ENCODE data around the gene ARHGAP9.

The ARHGAP9 gene

DNA sequence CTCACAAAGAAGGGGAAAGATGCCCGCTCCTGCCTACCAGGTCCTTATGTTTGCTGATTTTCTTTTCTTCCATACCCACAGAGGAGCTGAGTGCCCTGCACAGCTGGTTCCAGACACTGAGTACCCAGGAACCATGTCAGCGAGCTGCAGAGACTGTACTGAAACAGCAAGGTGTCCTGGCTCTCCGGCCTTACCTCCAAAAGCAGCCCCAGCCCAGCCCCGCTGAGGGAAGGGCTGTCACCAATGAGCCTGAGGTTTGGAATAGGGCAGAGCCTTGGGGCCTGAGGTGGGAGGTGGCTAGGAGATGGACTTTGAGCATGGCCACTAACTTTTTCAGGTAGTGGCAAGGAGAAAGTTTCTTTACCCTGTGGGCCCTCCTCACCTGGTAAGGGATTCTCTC lies 10.5 kb upstream of the ARHGAP9 start:
- no peaks in the 10 kb centered on the region for H3K27me3 Mint-ChIP-seq
- peaks cover 62% of the 10 kb centered on the region for H3K36me3 Mint-ChIP-seq (ENCODE audit: low read depth)
- H3K27ac Mint-ChIP-seq: peak overlapping the region; percentile 94
- H3K9me3 Mint-ChIP-seq: no peaks in the 10 kb centered on the region
- H3K4me1 Mint-ChIP-seq (ENCODE audit: low read depth): peaks cover 32% of the 10 kb centered on the region
- no peak for DNase-seq
- peak overlapping the region; percentile 89 for H3K4me3 Mint-ChIP-seq

DNA sequence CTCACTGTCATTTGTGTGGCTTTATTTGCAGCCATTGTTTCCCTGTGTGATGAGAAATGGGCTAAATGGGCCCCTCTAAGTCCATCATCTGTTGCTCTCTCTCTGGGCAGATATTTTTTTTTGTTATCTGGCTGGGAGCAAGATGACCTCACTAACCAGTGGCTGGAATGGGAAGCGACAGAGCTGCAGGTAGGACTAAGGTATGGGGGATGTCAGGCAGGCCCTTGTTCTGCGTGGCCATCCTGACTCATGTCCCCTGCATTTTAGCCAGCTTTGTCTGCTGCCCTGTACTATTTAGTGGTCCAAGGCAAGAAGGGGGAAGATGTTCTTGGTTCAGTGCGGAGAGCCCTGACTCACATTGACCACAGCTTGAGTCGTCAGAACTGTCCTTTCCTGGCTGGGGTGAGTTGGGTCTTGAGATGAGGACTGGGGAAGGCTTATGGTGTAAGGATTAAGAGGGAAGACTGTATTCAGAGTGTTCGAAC lies 9.5 kb upstream of the ARHGAP9 start:
- Mint-ChIP-seq H3K27me3 (no peaks in the 10 kb centered on the region), H3K4me3 (peak overlapping the region; percentile 89), H3K36me3 (ENCODE audit: low read depth) (peaks cover 57% of the 10 kb centered on the region), H3K27ac (peak overlapping the region; percentile 94), H3K9me3 (no peaks in the 10 kb centered on the region), H3K4me1 (ENCODE audit: low read depth) (peaks cover 32% of the 10 kb centered on the region)
- DNase-seq: no peak

DNA sequence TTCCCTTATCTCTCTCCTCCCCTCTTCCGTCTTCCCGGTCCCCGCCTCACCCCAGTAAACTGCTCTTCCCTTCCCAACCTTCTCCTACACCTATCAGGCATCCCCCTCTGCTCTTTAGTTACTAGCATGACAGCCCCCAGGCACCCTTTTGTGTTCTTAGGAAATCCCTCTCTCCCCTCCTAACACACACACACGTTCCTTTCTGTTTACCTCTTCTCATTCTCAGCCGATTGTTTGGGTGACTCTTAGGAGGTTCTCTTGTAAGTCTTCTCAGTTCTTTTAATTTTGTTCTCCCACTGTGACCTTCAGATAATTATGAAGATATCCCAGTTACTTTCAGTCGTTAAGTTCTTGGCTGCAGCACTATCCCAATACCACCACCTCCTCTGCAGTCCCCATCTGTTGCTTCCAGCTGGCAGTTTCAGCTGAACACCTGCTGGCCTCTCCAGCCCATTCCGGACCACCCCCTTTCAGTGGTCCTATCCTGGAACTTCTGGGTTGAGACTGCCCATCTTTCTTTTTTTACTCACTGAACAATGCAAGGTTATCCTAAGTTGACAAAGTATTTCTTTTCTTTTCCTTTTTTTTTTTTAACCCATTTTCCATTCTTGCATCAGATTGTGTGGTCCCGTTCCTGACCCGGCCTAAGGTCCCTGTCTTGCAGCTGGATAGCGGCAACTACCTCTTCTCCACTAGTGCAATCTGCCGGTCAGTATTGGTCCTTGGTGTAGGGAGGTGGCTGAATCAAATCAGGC lies 8.9 kb upstream of the ARHGAP9 start:
- H3K36me3 Mint-ChIP-seq (ENCODE audit: low read depth): peaks cover 54% of the 10 kb centered on the region
- no peak for DNase-seq
- no peaks in the 10 kb centered on the region for H3K9me3 Mint-ChIP-seq
- peak overlapping the region; percentile 89 for H3K4me3 Mint-ChIP-seq
- H3K4me1 Mint-ChIP-seq (ENCODE audit: low read depth): peaks cover 32% of the 10 kb centered on the region
- H3K27me3 Mint-ChIP-seq: no peaks in the 10 kb centered on the region
- H3K27ac Mint-ChIP-seq: peak overlapping the region; percentile 94

DNA sequence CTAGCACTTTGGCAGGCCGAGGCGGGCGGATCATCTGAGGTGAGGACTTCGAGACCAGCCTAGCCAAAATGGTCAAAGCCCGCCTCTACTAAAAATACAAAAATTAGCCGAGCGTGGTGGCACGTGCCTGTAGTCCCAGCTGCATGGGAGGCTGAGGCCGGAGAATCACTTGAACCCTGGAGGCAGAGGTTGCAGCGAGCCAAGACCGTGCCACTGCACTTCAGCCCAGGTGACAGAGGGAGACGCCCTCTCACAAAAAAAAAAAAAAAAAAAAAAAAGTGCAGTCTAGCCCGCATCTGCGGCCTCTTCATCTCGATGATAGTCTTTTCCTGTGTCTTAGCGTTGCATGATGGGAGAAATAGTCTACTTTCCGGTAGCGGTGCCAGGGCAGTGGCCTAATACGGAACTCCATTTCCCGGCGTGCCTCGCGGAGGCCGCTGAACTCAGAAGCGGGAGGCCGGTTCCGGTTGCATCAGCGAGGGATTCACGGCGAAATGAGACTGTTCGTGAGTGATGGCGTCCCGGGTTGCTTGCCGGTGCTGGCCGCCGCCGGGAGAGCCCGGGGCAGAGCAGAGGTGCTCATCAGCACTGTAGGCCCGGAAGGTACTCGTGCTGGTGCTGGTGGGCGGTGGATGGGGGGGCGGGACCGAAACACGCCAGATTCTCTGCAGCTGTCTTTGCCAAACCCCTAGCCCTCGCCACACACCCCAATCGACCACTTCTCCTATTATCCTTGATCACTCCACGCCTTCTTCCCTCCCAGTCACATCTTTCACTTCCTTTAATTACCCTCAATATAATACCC lies 8.1 kb upstream of the ARHGAP9 start, which contains the start of gene MARS1:
Gene MARS1 (plus strand): TSS at position 472 of the 805 bp plus-strand sequence. CDS start 23 bp downstream, at position 495.
- no peaks in the 10 kb centered on the region for H3K27me3 Mint-ChIP-seq
- H3K36me3 Mint-ChIP-seq (ENCODE audit: low read depth): peaks cover 51% of the 10 kb centered on the region
- peak; percentile 92 for DNase-seq
- H3K27ac Mint-ChIP-seq: peak within 1 kb of the TSS; percentile 94
- H3K9me3 Mint-ChIP-seq: no peaks in the 10 kb centered on the region
- H3K4me1 Mint-ChIP-seq (ENCODE audit: low read depth): peaks cover 36% of the 10 kb centered on the region
- peak within 1 kb of the TSS; percentile 89 for H3K4me3 Mint-ChIP-seq

DNA sequence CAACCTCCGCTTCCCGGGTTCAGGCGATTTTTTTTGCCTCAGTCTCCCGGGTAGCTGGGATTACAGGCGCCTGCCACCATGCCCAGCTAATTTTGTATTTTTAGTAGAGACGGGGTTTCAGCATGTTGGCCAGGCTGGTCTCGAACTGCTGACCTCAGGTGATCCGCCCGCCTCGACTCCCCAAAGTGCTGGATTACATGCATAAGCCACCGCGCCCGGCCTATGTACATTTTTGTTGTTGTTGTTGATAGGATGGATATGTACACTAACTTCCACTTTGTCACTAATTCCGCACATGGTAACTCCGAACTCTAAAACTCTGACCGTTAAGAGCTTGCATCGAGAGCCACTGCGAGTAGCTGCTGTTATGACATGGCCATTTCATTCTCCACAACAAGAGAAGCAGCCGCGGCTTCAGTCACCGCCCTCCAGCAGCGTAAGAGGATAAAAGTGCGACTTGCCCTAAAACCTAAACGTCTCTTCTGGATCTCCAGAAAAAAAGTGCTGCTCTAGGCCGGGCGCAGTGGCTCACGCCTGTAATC lies 7.5 kb upstream of the ARHGAP9 start:
- H3K36me3 Mint-ChIP-seq (ENCODE audit: low read depth): peaks cover 44% of the 10 kb centered on the region
- H3K4me3 Mint-ChIP-seq: peak overlapping the region; percentile 89
- DNase-seq: no peak
- H3K4me1 Mint-ChIP-seq (ENCODE audit: low read depth): peaks cover 34% of the 10 kb centered on the region
- no peaks in the 10 kb centered on the region for H3K27me3 Mint-ChIP-seq
- H3K27ac Mint-ChIP-seq: peak overlapping the region; percentile 94
- no peaks in the 10 kb centered on the region for H3K9me3 Mint-ChIP-seq

DNA sequence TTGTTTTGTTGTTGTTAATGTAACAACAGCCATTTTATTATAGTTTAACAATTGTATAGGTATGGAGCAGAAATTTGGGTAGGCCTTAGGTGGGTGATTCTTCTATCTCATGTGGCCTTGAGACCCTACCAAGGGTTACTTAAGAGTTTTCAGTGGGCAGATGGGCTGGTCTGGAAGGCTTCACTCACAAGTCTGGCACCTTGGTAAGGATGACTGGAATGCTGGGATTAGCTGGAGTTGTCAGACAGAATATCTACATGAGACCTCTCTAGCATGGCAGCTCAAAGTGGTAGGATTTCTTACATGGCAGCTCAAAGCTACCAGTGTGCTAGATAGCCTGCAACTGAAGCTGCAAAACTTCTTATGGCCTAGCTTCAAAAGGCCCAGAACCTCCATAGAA lies 6.0 kb upstream of the ARHGAP9 start:
- DNase-seq: no peak
- H3K4me3 Mint-ChIP-seq: no peak overlapping the region
- H3K36me3 Mint-ChIP-seq (ENCODE audit: low read depth): peaks cover 33% of the 10 kb centered on the region
- no peak overlapping the region for H3K27ac Mint-ChIP-seq
- H3K4me1 Mint-ChIP-seq (ENCODE audit: low read depth): peaks cover 39% of the 10 kb centered on the region
- H3K9me3 Mint-ChIP-seq: no peaks in the 10 kb centered on the region
- H3K27me3 Mint-ChIP-seq: no peaks in the 10 kb centered on the region

DNA sequence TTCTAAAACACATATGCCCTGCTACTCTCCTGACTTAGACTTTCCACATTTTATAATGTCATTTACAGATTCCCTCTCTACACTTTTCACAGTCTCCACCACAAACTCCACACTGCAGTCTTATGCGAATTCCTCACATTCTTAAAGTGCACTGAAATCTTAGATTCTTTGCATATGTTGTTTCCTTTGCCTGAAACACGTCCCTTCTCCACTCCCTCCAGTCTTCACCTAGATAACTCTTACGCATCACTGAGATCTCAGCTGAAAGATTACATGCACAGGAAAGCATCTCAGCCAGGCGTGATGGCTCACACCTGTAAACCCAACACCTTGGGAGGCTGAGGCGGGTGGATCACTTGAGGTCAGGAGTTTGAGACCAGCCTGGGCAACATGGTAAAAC lies 3.8 kb upstream of the ARHGAP9 start:
- no peak overlapping the region for H3K4me3 Mint-ChIP-seq
- peaks cover 47% of the 10 kb centered on the region for H3K4me1 Mint-ChIP-seq (ENCODE audit: low read depth)
- no peak overlapping the region for H3K27ac Mint-ChIP-seq
- H3K27me3 Mint-ChIP-seq: no peaks in the 10 kb centered on the region
- peaks cover 24% of the 10 kb centered on the region for H3K36me3 Mint-ChIP-seq (ENCODE audit: low read depth)
- DNase-seq: no peak
- H3K9me3 Mint-ChIP-seq: no peaks in the 10 kb centered on the region

DNA sequence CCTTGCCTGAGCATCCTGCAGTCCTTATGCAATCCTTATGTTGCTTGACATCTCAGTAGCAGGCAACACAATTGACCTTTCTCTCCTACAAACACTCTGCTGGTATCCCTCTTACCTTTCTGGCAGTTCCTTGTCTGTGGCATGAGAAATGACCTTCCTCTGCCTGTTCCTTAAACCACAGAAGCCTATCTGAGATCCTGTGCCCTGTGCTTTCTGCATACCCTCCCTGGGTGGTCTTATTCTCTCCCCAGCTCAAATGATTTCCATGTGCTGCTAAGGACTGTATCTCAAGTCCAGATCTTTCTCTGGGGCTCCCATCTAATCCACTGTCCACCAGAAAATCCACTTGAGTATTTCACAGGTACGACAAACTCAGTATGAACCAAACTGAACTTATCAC lies 2.0 kb upstream of the ARHGAP9 start:
- Mint-ChIP-seq H3K36me3 (ENCODE audit: low read depth) (peaks cover 32% of the 10 kb centered on the region), H3K4me3 (no peak overlapping the region), H3K4me1 (ENCODE audit: low read depth) (peaks cover 52% of the 10 kb centered on the region), H3K27ac (peak overlapping the region; percentile 99), H3K27me3 (no peaks in the 10 kb centered on the region), H3K9me3 (no peaks in the 10 kb centered on the region)
- no peak for DNase-seq

DNA sequence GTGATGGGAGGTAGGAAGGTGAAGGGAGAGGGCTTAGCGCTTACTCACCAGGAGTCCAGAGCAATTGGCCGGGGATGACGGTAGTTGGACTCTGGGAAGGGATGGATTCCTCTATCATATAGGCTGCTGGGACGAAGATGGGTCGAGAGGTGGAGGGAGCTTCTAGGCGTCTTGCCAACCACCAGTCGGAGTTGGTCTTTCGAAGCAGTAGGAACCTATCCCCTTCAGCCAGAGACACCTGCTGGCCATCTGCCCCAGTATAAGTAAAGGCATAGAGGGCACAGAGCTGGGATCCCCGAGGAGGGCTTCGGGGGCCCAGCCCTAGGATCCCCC lies 657 bp downstream of the ARHGAP9 start:
- Mint-ChIP-seq H3K4me1 (ENCODE audit: low read depth) (peaks cover 73% of the 10 kb centered on the region), H3K27ac (peak overlapping the region; percentile 99), H3K27me3 (no peaks in the 10 kb centered on the region), H3K4me3 (peak overlapping the region; percentile 91), H3K9me3 (no peaks in the 10 kb centered on the region), H3K36me3 (ENCODE audit: low read depth) (peaks cover 56% of the 10 kb centered on the region)
- no peak for DNase-seq

DNA sequence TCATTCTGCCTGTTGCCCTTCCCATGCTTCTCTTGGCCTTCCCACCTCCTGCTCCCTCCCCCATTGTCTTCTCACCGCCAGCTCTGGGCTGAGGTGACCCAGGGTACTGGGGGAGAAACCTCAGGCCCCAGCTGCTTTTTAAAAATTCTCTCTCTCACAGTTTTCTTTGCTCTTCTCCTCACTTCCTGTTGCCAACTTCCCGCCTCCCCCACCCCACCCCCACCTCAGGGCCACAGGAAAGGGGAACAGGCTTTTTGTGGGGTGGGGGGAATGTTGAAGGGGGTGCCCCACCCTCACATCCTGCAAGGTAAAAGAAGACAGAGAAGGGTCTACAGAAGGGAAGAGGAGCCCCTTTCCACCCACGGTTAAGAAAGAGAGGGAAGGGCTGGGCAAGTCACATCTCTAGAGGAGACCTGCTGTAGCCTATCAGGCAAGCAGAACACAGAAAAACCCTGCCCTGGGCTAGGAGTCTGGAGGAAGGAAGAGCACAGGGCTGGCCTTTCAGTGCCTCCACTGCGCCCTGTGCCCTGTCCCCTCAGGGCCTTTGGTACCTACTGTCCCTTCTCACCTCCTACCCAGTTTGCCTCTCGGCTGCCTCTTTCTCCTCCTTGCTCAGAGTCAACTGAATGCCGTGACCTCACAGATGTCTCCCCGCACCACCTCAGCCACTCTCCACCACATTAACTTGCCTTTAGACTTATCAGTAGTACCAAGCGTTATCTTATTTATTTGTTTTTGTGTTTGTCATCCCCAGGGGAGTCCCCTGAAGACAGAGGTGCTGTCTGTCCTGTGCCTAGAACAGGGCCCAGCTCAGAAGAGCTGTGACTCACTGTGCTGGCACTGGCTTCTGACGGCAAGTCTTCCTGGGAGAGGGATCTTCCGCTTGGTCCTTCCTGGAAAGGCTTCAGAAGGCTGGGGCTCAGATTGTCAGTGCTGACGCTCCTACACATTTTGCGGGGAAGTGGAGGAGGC lies 1.7 kb downstream of the ARHGAP9 start:
- H3K4me1 Mint-ChIP-seq (ENCODE audit: low read depth): peaks cover 74% of the 10 kb centered on the region
- peak overlapping the region; percentile 99 for H3K27ac Mint-ChIP-seq
- DNase-seq: peak; percentile 72
- H3K27me3 Mint-ChIP-seq: no peaks in the 10 kb centered on the region
- no peaks in the 10 kb centered on the region for H3K9me3 Mint-ChIP-seq
- H3K4me3 Mint-ChIP-seq: peak overlapping the region; percentile 91
- peaks cover 63% of the 10 kb centered on the region for H3K36me3 Mint-ChIP-seq (ENCODE audit: low read depth)

DNA sequence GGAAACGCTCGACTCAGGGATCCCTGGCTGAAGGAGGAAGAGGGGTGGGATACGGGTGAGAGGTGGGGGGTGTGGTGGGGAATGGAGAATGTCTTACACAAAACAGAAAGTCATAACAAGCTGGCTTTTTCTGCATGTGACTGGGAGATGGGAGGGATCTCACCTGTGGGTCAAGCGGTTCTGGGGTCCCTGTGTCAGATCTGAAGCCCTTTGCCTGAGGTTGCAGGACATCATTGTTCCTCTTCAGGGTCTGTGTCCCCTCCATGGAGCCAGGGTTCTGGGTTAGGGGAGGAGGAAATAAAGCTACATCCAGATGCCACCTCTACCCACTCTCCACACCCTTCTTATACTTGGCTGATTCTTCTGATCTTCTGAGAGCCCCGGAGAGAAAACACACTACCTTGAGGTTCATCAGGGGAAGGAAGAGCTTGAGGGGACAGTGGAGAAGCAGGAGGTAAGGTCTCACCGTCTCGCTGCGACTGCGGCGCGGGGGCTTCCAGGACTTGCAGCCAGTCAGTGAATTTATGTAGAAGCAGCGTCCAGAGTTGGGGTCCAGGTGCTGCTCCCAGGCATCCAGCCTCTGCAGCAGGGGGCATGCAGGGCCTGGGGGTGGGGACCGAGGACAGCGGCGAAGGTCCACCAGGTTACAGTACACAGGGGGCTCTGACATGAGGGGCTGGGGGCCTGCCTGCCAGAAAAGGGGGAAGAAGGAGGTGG lies 2.5 kb downstream of the ARHGAP9 start:
- DNase-seq: peak; percentile 56
- Mint-ChIP-seq H3K4me3 (peak overlapping the region; percentile 91), H3K9me3 (no peaks in the 10 kb centered on the region), H3K27me3 (no peaks in the 10 kb centered on the region), H3K27ac (peak overlapping the region; percentile 99), H3K4me1 (ENCODE audit: low read depth) (peaks cover 80% of the 10 kb centered on the region), H3K36me3 (ENCODE audit: low read depth) (peaks cover 71% of the 10 kb centered on the region)

DNA sequence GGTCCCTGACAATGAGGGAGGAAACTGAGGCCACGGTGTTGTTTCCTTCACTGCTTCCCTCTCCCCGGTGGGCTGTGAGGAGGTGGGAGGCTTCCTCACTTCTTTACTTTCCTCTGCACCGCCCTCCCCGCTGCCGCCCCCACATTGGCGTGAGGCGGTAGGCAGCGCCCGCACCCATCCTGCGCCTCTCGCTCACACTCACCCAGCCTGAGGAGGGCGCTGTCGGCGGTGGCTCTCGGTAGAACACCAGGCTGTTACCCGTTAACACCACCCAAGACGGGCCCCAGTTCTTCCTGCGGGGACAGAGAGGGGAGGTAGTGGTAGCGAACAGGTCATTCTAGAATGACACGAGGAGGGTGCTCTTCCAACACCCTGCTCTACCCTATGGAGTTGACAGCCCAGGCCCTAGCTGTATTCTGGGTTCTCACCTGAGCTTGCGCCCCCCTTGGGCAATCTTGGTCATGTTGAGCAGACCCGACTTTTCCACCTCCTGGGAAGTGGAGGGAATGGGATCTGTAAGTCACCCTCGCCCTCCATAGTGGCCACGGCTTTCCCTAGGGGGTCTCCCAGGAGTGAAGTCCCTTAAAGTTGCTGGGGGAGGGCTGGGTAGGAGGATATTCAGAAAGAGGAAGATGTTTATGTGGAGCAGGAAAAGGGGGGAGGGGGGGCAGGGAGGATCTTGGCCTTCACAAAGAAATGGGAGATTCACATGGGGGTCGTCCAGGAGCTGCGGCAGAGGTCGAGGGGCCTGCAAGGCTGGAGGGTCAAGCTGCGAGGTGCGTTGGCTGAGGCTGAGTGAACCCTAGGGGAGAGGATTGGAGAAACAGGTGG lies 3.3 kb downstream of the ARHGAP9 start:
- H3K36me3 Mint-ChIP-seq (ENCODE audit: low read depth): peaks cover 75% of the 10 kb centered on the region
- peaks cover 80% of the 10 kb centered on the region for H3K4me1 Mint-ChIP-seq (ENCODE audit: low read depth)
- H3K27ac Mint-ChIP-seq: peak overlapping the region; percentile 99

More for the DNA sequence above, 3.3 kb downstream of the ARHGAP9 start:
- Mint-ChIP-seq H3K4me3 (peak overlapping the region; percentile 91), H3K27me3 (no peaks in the 10 kb centered on the region), H3K9me3 (no peaks in the 10 kb centered on the region)
- DNase-seq: peak; percentile 87

Data from activated T-cell treated with anti-CD3 and anti-CD28 coated beads, Interleukin-2, amount 50 U/mL, for 24 hours (primary cell).